ENCODE data around the gene UQCRH.

The UQCRH gene

GRCh38 chr1:46284058-46284457 is 19.4 kb upstream of the UQCRH start:
- no peak for DNase-seq (ENCODE audit: low read depth)
- no peak for TF ChIP-seq CTCF (IDR thresholded peaks at IDR 0.05; ENCODE audit: control insufficient read depth, extremely low read depth, insufficient read depth)
- no peak overlapping the region for H3K4me3 ChIP-seq (ENCODE audit: low read depth, low read length)

- no peak overlapping the region for H3K4me3 ChIP-seq (ENCODE audit: low read depth, low read length)
- no peak for TF ChIP-seq CTCF (IDR thresholded peaks at IDR 0.05; ENCODE audit: control insufficient read depth, extremely low read depth, insufficient read depth)
- DNase-seq (ENCODE audit: low read depth): no peak
Observed at GRCh38 chr1:46284597-46285564, 18.6 kb upstream of the UQCRH start.

- no peak for DNase-seq (ENCODE audit: low read depth)
- TF ChIP-seq CTCF (IDR thresholded peaks at IDR 0.05; ENCODE audit: control insufficient read depth, extremely low read depth, insufficient read depth): no peak
- H3K4me3 ChIP-seq (ENCODE audit: low read depth, low read length): no peak overlapping the region
Observed at GRCh38 chr1:46285730-46286477, 17.6 kb upstream of the UQCRH start.

- TF ChIP-seq CTCF (IDR thresholded peaks at IDR 0.05; ENCODE audit: control insufficient read depth, extremely low read depth, insufficient read depth): no peak
- no peak for DNase-seq (ENCODE audit: low read depth)
- H3K4me3 ChIP-seq (ENCODE audit: low read depth, low read length): no peak overlapping the region
Observed at GRCh38 chr1:46288485-46289133, 14.9 kb upstream of the UQCRH start.

GRCh38 chr1:46289134-46289494 is 14.4 kb upstream of the UQCRH start:
- DNase-seq (ENCODE audit: low read depth): no peak
- H3K4me3 ChIP-seq (ENCODE audit: low read depth, low read length): no peak overlapping the region
- no peak for TF ChIP-seq CTCF (IDR thresholded peaks at IDR 0.05; ENCODE audit: control insufficient read depth, extremely low read depth, insufficient read depth)

GRCh38 chr1:46289976-46290375 is 13.5 kb upstream of the UQCRH start:
- TF ChIP-seq CTCF (IDR thresholded peaks at IDR 0.05; ENCODE audit: control insufficient read depth, extremely low read depth, insufficient read depth): no peak
- H3K4me3 ChIP-seq (ENCODE audit: low read depth, low read length): no peak overlapping the region
- no peak for DNase-seq (ENCODE audit: low read depth)

All from LNCaP clone FGC (cell line).